NCI-H226 (cell line): ENCODE results near the gene NR2E3.

Source experiments
- DNase-seq: peaks from one replicate; pipeline ENCODE4 v3.0.0-alpha.2; 2015

Gene NR2E3

DNA sequence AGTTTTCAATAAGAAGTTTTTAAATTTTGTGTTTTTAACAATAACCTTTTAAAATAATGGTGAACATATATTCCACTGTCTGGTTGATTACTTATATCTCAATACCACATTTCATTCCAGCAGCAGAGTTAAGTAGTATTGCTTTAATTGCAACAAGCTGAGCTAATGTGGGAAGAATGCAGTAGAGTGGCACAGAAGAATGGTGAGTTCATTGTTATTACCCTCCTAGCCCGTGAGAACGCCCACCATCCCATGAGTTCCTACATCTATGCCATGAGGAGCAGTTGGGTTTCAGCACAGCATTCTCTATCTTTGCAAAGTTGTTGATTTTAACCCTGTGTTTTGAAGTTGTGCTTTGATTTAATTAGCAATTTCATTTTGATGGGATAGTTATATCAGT, 17.8 kb upstream of the NR2E3 start:
- peak; percentile 82 for DNase-seq

DNA sequence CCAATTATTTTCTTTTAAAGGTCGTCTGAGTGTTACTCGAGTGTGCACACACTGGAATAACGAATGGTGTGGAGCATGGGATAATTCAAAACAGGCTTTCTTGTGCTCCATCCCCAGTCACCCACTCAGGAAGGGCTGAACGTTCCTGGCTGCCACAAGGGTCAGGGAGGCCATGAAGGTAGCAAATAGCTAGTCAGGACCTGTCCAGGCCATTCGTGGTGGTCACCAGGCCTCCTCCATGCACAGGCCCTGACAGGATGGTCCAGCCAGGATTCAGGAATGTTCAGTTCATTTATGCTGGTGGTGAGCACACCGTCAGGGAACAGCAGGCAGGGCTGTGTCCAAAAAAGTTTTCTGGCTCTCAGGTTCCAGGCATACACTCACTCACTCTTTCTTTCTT, 11.7 kb upstream of the NR2E3 start:
- DNase-seq = no peak

DNA sequence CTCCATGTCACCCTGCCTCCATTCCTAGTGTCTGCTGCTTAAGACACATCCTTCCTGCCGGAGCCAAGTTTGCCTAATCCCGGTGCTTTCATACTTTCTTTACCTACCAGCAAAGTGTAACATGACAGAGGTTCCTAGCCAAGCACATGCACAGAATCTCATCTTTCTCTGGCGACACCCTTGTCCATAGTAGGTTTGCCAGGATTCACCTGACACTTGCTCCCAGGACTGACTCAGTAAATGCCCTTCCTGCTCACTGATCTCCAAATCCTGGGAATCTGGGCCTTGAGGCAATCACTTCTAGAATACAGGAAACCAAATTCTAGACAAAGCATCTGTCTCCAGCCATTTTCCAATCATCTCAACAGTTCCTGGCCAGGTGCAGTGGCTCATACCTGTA, 10.2 kb upstream of the NR2E3 start:
- no peak for DNase-seq

DNA sequence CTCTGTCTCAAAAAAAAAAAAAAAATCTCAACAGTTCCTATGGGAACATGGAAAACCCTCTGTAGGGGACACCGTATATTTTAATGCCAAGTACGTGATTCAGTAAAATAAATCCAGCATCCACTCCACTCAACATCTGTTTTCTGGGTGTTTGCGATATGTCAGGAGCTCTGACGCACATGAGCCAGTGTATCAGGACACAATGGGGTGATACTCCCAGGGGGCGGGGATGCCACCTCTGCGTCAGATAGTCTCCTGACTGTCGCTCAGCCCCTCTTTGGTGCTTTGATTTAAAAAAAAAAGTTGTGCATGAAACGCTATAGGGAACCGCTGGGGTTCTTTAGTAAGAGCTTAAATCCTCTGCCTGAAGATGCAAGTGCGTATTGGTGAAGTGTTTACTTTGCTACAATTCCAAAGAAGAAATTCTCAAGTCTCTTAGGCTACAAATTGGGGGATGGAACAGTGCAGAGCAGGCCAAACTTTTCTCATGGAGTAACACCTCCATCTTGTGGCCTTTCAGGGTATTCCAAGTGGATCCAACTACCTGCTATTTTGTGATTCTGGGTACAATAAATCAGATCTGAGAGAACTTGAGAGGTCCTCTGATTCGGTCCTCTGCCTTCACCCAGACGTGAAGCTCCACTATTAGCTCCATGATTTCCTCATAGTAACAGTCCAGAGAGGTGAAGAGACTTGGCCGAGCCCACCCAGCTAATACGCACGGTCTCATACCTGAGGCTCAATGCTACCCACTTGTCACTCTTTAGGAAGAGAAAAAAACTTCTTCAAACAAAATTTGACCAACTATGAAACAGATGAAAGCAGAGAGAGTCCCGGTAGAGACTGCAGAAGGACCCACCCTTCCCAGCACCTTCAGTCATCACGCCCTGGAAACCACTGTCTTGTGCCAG, 9.3 kb upstream of the NR2E3 start:
- DNase-seq = peak; percentile 62

DNA sequence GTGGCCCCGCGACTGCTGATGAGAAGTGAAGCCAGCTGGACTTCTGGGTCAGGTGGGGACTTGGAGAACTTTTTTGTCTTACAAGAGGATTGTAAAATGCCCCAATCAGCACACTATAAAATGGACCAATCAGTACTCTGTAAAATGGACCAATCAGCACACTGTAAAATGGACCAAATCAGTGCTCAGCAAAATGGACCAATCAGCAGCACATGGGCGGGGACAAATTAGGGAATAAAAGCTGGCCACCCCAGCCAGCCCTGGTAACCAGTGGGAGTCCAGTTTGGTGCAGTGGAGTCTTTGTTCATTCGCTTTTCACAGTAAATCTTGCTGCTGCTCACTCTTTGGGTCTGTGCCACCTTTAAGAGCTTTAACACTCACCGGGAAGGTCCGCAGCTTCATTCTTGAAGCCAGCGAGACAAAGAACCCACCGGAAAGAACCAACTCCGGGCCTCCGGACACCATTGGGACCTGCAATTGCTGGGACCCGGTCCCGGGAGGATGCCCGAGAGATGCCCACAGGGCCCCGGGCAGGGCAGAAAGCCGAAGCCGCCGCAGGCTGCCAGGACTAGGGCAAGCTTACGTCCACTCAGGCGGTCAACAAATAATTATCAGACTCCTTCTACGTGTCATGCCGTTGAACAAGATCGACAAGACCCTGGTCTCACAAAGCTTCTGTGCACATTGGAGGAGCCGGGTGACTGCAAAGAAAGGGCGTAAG, 8.3 kb upstream of the NR2E3 start:
- DNase-seq = no peak

DNA sequence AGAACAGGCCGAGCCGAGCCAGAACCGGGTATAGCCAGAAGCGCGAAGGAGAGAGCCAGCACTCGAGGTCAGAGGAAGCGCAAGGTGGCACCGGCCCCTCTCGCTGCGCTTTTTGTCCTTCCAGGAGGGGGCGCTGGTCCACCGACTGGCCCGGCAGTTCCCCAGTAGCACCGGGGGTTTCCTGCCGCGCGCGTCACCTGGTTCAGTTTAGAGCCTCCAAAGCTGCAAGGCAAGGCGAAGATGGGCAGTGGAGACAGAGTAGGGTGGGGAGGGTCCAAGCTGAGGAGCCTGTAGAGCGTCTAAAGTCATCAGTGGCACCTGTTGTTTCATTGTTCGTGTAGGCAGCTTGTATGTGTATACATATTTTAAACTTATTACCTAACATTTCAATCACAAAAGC, 7.6 kb upstream of the NR2E3 start:
- DNase-seq = no peak

DNA sequence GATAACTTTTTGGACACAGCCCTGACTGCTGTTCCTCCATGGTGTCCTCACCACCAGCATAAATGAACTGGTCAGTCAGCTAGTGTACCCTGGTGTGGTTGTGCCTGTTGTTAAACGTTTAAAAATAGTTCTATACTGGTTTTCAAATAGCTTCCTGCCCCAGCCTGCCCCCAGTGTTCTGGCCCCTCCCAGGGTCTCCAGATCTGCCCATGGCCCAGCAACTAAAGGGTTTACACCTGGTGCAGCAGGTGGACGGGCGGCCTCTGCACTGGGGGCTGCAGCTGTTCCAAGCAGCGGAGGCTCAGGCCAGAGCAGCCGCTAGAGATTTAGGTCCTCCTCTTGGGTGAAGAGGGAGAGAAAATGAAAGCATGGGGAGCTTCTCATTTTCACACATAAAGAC, 6.1 kb upstream of the NR2E3 start:
- no peak for DNase-seq

DNA sequence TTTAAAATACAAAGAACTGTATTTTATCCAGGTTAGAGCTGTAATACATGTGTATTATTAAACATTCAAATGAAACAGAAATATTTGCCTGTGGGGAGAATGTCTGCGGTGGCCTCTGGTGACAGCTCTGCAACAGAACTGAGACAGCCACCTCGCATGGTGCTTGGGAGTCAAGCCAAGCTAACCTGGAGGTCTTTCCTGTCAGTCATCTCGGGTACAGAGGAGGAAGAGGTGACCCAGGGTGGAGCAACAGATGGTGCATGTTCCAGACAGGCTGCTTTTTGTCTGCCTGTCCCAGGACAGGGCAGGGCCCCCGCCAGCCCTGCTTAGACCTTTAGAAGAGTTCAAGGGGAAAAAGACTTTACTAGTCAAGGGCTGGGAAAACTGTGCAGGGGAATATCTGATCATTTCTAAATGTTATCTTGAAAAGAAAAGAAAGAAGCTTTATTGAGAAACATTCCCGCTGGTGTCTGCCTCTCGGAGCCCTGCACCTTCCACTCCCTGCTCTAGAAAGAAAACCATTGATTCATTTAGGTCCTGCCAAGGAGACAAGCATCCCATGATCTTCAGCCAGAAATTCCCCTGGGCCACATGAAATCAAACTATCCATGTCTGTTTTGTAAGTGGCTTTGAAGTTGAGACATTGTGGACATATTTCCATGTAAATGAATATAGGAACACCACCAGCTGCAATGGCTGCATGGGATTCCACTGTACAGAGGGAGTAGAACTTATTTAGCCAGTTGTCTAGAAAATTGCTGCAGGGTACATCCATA, 5.5 kb upstream of the NR2E3 start:
- DNase-seq = no peak

DNA sequence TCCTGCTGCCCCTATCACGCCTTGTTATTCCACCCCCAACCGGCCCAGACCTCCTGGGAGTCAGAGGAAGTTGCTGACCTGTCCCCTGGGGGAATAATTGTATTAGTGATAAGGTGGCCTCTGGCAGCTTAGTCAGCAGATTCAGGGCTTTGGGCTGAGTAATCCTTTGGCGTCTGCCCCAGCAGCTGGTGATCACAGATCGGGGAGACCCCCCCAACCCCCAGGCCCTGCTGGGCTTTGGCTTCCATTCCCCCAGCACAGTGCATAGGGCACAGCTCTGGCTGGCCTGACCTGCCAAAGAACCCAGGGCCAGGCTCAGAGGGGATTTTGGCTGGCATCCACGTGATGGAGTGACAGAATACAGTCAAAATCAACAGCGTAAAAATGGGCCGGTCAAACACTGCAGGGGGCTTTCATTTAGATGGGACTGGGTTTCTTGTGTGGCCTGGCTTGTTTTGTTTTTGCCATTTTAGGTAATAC, 3.9 kb upstream of the NR2E3 start:
- peak; percentile 82 for DNase-seq

DNA sequence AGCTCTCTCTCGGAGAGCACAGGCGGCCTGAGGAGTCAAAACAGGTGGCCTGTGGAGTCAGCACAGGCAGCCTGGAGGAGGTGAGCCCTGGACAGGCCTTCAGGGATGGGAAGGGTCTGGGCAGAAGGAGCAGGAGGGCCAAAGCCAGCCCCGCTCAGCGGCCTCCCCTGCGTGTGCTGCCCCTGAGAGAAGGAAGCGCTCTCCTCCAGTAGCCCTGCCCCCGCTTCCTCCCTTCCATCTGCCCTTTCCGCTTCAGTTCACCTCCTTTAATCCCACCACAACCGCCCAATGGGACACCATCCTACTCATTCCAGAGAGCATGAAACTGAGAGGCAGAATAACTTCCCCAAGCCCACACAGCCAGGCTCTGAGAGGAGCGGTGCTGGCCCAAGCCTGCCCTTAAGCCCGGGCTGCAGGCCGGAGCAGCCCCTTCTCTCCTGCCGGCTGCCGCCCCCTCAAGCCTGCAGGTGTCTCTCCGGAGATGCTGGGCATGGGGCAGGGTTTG, 3.2 kb upstream of the NR2E3 start:
- peak; percentile 33 for DNase-seq

DNA sequence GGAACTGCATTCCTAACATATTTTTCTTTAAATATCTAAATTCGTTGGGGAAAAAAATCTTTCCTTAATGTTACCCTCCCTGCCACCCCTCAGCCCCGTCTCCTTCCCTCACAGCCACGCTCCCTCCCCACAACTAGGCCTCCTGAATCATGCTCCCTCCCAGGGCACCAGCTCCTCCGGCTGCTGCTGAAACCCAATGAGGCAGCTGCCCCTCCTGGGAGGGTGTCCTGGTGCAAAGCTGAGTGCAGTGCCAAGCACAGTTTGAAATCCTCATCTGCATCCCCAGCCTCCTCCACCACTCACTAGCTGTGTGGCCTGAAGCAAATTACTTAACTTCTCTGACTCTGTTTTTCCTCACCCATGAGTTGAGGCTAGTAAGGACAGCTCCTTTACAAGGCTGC, 2.7 kb upstream of the NR2E3 start:
- DNase-seq = peak; percentile 83

DNA sequence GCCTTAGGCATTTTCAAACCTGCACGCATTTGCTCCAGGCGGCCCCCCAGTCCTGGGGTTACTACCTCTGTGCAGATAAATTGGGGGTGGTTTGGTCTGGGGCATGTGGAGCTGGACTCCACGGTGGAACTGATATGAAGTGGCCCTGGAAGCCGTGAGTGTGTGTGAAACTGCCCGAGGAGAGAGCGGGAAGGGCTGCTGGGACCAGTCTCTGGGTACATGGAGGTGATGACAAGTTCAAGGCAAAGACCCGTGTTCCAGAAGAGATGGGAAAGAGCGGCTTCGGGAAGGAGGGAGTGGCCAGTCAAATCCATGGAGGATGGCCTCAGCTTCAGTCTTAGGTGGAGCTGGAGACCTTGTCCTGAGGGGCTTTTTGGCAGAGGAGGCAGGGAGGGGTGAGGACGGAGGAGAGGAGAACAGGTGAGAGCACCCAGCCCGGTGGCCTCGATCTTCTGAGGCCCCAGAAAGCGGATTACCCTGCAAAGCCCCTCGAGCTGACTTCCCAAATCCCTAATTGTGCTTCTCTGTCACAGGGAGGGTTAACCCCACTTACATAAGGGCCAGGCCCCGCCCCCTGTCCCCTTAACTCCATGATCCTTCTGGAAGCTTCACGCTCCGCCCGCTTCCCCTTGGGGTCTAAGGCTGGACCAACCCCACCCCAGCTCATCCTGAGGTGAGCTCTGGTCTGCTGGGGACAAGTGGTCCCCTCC, 1.9 kb upstream of the NR2E3 start:
- no peak for DNase-seq

DNA sequence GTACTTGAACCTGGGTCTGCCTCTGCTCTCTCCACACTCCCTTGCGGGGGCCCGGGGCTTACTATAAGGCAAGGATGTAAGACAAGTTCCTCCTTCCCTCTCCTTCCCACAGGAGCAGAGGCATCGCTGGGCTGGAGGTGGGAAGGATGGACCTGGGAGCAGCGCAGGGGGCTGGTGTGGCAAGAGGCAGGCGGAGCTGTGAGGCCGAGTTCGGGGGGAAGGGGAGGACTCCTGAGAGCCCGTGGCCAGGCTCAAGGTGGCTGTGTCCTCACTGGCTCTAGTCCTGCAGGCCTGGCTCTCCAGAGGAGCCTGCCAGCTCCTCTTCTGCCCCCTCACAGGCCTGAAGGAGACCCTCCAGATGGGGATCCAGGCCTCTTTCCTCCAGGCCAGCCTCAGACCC, 1.0 kb upstream of the NR2E3 start:
- no peak for DNase-seq

DNA sequence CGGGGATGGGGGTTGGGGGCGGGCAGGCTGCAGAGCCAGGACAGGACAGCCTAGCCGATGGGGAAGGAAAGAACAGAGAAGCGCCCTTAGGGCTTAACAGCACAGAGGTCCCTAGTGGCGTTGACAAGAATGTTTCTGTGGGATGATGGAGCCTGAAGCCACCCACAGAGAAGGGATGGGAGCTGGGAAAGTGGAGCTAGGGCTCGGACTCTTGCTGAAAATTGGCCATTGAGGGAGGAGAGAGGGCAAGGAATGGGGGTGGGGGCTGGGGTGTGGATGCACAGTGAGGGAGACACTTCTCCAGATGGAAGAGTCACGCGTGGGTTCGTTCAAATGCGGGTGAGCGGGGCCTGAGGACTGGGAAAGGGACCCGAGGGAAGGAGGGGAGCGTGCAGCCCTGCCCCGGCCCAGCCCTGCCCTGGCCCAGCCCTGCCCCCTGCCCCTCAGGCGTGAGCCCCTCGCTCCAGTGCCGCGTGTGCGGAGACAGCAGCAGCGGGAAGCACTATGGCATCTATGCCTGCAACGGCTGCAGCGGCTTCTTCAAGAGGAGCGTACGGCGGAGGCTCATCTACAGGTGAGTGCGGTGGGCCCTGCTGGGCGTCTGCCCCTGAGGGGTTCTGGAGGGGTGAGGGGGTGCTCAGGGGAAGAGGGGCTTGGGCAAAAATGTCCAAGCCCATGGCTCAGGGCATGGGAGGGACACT, 832 bp downstream of the NR2E3 start:
- no peak for DNase-seq

DNA sequence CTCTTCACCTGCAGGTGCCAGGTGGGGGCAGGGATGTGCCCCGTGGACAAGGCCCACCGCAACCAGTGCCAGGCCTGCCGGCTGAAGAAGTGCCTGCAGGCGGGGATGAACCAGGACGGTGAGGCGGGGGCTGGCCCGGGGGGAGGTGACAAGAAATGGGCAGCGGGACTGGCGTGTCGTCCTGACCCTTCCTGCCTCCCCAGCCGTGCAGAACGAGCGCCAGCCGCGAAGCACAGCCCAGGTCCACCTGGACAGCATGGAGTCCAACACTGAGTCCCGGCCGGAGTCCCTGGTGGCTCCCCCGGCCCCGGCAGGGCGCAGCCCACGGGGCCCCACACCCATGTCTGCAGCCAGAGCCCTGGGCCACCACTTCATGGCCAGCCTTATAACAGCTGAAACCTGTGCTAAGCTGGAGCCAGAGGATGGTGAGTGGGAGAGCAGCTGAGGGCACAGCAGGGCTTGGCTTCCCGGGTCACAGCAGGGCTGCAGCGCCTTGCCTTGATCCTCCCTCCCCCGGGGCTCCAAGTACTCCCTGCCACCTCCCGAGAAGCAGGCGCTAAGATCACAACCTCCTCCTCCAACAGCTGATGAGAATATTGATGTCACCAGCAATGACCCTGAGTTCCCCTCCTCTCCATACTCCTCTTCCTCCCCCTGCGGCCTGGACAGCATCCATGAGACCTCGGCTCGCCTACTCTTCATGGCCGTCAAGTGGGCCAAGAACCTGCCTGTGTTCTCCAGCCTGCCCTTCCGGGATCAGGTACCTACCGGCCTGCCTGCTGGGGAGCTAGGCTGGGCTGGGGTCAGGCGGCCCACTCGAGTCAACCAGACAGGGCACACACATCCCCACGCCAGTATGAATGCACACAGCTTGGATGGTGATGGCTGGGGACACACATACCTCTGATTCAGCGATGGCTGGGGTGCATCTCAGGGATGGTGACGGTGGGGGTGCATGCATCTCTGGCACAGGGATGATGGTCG, 1.7 kb downstream of the NR2E3 start:
- DNase-seq = no peak

DNA sequence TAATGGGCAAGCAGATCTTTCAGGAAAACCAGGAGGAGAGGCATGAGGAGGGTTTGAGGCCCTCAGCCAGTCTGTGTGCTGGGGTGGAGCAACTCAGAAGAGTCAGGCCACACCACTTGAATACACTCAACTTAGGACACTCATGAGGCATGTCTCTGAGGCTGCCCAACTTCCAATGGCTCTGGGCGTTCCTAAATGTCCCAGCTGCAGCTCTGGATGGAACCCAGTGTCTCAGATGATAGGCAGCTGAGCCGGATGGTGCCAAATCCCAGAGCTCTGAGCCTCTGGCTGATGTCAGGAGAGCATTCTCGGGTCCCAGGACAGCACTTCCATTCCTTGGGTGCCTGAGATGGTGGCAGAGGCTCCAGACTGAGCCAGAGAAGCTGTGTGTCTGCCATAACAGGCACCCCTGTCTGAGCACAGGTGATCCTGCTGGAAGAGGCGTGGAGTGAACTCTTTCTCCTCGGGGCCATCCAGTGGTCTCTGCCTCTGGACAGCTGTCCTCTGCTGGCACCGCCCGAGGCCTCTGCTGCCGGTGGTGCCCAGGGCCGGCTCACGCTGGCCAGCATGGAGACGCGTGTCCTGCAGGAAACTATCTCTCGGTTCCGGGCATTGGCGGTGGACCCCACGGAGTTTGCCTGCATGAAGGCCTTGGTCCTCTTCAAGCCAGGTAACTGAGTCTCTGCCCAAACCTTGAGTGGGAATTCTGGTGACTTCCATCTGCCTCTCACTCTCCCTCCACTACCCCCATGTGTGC, 2.8 kb downstream of the NR2E3 start:
- no peak for DNase-seq

DNA sequence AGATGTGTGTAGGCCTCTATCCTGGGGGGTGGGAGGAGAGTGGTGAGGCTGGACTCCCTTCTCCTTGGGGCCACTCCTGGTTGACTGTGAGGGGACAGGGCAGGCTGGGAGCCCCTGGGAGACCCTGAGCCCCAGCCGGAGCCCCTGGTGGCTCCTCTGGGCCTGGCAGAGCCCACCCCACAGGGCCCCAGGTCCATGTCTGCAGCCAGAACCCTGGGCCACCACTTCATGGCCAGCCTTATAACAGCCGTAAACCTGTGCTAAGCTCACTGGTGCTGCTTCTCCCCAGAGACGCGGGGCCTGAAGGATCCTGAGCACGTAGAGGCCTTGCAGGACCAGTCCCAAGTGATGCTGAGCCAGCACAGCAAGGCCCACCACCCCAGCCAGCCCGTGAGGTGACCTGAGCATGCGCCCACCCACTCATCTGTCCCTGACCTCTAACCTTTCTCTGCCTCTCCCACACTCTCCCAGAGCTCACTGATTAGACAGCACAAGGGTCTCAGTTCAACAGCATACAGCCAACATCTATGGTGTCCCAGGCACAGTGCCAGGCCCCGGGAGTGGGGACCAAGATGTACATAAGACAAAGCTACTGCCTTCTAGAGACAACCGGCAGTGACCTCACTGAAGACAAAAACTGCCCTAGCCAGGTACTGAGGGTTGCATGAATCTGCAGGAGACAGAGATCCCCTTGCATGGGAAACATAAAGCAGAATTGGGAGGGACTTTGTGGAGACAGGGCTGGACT, 3.5 kb downstream of the NR2E3 start:
- DNase-seq = no peak

DNA sequence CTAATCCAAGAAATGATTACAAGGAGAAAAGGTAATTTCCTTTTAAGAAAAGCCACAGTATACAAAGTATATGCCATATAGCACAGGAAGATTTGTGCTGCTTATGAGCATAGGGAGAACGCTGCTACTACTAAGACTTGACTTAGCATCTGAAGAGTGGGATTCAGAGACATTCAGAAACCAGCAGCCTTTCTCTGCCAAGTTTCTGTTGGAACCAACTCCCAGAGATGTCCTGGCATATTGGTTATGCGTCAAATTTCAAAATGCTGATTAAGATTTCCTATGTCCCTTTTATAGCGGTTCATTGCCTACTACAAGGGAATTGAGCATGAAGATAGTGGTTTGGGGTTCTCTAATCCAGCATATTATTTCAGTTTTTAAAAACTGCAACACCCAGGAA, 4.9 kb downstream of the NR2E3 start:
- DNase-seq = no peak

DNA sequence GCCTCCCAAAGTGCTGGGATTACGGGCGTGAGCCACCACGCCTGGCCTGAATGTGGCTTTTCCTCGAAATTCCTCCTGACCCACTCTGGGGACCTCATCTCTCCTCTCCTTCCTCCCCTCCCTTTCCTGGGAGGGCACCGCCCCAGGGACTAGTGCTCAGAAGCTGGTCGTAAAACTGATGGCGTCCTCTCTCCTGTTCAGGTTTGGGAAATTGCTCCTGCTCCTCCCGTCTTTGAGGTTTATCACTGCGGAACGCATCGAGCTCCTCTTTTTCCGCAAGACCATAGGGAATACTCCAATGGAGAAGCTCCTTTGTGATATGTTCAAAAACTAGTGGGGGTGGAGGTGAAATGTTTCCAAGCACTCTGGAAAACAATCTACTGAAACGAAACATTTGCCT, 7.0 kb downstream of the NR2E3 start:
- DNase-seq = no peak
